ENCODE data around the gene LZIC.

The LZIC gene

DNA sequence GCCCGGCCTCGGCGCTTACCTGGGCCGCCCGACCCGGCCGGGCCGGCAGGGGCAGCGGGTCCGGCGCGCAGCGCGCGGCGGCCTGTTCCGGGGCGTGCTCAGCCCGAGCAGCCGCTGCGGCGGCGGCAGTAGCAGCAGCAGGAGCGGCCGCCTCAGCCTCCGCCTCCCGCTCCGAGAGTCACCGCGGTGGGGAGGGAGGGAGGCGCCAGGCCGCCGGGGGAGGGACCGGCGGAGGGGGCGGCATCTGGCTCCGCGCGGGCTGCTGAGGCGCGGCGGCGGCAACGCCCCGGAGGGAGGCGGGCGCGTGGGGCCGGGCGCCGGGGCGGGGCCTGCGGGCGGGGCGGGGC, 33.1 kb downstream of the LZIC start, which contains the start of gene CTNNBIP1:
TSS of gene CTNNBIP1 (minus strand) at position 194 of the 347 bp plus-strand sequence. CDS start 38,205 bp downstream, outside the sequence.
- DNase-seq: no peak

DNA sequence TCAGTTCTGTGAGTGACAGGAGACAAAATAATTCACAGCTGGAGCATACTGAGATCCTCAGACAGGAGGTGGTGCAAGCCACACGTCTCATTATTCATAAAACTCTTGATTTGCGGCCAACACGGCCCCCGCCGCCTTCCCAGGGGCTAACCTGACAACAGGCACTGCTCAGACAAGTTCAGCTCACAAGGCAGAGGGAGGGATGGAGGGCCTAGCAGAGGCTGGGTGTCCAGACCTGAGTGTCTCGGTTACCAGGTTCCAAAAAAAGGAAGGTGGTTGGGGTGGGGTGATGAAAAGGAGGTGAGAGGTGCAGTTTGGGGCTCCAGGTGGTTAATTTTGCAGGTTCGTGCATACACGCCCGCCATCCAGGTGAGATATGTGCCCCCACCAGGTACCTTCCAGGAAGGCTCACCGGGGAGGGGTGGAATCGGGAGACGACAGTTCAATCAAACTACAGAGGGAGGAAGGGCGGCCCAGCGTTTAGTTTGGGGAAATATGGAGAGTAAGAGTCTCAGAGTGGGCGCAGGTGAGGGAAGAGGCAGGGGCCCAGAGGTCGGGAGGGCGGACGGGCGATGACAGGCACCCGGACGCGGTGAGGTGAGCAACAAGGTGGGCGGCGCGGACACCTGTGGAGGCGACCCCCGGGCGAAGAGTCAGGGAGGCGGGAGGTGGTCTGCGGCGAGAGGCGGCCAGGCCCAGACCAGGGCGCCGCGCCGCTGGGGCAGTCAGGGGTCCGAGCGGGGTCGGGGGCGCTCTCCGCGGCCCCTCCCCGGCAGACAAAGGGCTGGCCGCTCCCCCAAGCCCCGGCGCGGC, 33.8 kb downstream of the LZIC start:
- DNase-seq: no peak

DNA sequence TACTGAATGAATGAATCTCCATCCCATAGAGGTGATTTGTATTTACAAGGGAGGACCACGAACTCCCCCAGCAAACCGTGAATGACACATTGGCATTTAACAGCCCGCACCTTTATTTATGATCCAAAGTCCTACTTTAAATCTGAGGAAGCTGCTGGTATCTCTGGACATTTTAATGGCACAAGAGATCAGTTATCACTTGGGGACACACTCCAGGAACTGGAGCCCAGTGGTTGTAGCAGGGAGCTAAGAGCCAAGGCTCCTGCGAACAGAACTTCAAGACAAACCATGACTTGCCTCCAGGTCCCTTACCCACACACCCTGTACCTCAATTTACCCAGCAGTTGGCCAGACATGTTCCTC, 34.3 kb downstream of the LZIC start:
- DNase-seq: no peak

DNA sequence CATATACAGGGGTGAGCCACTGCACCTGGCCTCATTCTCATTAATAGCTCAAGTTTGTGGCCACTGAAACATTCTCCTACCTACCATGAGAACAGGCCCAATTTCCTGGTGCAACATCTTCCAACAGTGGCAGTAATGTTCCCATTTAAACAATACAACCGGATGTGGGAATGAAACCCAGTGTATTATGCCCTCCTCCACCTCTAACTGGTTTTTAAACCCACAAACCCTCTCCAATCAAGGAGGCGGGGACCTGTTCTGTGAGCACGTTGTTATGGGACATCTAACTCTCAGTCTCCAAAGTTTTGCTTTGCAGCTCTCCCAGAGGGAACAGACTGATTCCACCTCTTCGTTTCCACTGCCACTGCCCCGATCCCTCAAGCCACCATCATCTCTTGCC, 35.8 kb downstream of the LZIC start:
- no peak for DNase-seq

DNA sequence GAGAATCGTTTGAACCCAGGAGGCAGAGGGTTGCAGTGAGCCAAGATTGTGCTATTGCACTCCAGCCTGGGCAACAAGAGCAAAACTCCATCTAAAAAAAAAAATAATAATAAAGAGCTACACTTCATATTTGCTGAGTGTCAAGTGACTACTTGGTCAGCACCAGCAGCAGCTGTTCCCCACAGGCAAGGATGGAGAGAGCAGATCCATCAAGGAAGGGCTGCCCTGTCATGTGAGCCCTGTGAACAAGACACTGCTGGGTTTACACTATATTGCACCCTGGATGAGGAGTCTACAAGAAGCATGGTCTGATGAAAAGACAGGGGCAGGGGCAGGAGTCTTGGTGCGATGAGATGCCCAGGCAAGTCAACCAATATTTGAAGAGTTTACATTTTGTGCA, 36.7 kb downstream of the LZIC start:
- DNase-seq: no peak

DNA sequence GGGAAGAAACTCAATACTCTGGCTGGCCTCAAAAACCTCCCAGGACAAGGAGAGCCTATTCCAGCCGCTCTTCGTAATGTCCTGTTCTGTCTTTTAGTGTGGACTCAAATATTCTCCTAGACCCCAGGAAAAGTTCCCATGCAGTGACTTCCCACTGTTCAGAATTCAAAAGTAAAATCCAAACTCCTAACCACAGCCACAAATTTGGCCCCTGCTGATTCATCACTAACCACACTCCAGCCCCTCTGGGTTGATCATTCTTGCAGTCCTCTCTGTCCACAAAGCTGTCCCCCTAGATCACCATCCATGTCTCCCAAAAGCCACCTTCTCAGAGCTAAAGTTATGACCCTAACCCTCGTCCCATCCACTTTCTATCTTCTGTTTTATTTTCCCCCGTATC, 38.2 kb downstream of the LZIC start:
- no peak for DNase-seq

DNA sequence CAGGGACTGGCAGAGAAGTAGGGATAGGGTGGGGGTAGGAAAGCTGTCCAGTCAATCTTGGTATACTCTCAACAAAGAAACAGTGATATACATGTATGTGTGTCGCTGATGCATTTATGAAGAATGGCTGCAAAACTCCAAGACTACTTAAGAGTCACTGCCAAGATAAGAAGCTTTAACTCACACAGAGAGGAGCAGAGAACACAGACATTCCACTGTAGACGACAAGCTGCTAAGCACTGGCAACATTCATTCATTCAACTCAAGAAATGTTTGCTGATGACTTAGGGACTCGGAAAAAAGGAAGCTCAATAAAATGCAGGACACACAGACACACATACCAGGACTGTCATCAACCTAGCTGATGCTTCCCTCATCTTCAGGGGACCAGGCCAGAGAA, 38.6 kb downstream of the LZIC start:
- DNase-seq: no peak

DNA sequence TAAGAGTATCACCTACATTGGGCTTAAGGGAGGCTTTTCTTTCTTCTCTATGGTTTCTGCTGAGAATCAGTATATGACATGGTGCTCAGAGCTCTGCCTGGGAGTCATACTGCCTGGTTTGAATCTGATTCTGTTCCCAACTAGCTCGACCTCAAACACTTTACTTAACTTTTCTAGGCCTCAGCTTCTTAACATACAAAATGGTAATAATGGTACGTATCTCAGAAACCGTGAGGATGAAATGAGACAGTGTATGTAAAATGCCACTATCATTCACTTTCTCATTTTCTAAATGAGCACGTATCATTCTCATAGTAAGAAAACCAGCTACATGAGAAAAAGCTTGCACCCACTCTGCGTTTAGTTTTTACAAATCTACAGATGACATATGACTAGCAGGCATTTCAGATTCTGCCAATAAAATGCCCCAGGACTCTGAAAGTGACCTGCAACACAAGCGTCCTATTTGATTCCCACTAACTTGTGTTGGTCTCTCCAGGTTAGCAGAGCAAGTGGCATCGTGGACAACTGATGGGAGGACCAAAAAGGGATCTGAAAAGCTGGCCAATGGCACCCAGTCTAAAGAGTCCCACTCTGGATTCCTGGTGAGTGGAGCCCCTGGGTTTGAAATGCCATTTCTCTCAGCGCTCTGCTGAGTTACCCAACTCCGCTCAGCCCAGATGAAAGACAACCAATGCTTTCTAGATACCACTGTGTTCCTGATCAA, 39.2 kb downstream of the LZIC start:
- no peak for DNase-seq

DNA sequence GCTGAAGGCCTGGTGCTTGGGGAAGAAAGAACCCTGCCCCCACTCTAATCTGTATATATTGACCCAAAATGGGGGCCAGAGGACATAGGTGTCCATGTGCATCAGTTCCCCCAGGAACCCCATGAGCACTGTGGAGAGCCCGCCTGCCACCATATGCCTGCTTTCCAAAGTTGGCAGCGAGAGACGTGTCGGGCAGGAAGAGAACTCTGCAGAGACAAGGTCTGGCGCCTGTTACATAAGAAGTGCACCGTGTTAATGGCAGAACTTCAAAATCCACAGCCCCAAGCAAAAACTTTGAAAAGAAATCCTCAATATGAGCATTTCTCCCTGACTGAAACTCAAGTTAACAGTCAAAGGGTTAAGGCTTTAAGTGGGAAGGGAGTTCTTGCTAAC, 41.1 kb downstream of the LZIC start:
- no peak for DNase-seq

DNA sequence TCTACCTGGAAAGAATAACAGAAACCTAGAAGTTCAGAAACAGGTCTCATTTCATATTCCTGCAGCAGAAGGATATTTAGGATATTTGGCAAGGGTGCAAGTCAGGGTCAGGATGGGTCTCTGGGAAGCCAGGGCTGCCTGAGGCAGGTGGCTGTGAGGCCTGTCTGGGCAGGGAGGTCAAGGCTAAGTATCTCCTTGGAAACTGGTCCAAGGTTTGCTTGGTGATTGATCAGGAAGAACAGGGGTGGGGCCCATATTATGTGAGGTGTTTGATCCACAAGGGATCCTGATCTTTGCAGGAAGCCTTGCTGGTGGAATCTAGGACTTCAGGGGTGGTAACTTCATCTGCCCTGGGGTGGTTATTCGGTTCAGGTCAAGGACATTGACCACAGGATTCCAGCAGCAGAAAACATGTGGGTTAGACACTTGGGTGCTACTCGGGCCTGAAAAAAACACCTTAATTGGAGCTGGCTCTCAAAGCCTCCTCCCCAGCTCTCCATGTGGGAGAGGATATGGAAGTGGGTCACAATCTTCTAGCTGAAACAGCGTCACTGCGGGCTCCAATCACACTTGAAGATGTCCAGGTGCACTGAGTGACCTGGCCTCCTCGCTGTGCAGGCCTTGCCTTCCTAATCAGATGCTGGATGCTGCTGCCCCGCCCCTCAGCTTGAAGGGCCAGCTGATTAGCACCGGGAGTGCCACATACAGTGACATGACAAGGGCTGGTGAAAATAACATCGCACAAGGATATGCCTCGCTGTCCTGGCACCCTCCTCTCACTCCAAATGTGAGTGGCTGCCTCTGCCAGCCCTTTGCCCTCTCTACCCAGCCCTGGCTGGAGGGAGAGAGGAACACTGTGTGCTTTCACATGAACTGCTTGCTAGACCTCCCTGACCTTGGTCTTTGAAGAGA, 41.8 kb downstream of the LZIC start:
- no peak for DNase-seq

DNA sequence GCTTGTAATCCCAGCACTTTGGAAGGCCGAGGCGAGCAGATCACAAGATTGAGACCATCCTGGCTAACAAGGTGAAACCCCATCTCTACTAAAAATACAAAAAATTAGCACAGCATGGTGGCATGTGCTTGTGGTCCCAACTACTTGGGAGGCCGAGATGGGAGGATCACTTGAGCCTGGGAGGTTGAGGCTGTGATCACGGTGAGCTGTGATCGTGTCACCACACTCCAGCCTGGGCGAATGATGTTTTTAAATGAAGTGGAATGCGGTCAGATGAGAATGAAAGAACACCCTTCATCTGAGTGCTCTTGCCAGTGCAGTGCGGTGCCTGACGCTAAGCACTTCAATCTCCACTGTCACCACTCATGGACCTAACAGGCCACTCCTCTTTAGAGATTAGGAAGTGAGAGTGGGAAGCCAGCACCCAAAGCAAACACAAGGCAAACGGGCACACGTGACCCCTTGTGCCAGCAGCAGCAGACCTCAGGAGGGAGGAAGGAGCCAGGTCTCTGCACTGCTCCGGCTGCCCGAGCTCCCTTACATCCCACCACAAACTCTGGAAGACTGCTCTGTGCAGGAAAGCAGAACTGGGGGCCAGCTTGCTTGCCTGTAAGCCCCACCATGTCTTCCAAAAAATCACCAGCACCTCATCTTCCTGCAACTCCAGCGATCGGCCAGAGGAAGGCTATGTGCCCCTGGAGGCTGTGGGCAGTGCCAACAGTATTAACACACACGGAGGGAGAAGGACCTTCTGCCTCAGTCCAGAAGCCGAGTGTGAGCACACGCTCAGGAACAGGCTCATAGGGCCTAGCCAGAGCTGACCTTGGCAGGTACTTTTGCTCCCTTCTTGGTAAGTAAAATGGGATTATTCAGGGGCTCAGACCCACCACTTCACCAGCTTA, 42.8 kb downstream of the LZIC start:
- DNase-seq: no peak

DNA sequence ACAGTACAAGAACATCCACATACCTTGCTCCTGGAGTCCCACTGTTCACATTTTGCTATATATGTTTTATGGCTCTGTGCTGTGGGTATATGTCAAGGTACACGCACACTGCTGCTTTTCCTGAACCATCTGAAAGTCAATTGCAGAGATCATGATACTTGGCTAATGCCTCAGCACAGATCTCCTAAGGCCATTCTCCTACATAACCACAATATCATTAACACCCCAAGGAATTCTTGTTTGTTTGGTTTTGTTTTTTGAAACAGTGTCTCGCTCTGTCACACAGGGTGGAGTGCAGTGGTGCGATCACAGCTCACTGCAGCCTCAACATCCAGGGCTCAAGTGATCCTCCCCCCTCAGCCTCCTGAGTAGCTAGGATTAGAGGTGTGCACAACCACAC, 49.1 kb downstream of the LZIC start:
- DNase-seq: no peak

DNA sequence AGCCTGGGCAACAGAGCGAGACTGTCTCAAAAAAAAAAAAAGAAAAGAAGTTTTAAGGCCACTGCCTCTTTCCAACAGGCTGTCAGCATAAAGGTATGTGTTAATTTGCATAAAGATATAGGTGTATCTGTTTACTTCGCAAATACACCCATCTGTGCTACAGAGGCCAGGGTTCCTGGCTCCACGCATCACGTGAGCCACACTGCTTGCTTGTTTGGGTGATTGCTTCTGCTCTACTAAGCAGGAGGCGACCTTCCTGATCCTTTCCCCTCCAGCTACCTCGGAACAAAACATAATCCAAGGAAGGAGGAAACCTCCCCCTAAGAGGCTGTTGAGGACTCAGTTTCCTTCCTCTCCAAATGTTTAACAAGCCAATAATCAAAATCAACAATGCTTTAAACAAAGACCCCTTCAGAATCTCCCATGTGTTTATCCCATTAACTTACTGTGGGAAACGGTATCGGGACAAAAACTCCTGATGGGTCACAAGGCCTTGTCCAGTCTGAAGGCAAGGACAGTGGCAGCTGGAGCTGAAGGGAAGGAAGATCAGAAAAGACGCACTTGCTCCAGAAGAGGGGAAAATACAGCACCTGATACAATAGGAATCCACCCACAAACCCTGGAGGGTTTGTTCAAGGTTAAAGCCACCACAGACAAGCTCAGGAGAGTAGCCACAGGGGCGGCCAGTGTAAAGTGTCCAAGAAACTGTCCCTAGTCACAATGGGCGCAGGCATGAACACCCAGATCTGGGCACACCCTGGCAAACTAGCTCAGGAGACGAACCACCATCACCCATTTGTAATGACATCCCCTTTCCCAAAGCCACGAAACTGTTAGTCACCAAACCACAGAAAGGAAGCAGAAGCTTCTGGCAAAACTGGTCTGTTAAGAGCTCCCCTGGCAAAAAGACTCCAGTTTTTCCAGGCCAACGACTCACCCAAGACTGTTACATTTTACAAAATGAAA, 50.3 kb downstream of the LZIC start:
- DNase-seq: peak; percentile 28

DNA sequence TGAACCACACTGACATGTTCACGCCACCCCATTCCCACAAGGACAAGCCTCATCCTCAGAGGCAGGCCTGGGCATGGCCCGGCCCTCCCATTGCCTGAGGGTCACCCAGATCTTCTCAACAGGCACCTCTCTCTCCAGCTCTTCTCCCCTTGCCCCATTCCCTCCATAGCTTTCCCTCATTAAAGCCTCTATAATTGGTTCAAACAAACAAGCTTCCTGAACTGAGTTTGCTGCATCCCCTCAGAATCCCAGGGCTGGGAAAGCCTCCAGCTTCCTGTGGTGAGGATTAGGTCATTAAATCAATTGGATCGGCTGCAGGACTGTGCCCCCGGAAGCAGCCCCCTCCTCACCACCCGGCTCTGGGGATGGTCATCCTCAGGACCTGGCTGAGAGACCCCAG, 52.0 kb downstream of the LZIC start:
- DNase-seq: no peak

DNA sequence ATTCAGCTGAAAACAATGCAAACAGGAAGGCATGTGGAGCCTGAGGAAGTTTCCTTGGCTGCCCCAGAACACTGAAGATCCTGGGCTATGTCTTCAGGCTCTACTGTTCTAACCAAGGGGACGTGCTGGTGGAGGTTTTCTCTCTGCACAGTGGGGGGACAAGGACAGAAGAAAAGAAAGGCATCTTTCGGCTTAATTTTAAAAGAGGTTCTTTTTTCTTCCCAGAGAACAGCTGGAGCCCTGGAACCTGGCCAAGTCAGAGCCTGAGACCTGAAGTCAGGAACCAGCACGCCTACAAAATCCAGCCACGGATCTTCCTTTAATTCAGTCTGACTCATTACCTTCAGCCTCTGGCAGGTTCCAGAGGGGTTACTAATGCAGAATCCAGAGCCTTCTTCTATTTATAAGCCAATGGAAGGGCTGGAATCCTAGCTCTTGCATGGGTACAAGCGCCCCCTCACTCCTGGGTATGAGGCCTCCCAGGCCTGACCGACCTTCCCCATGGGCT, 52.9 kb downstream of the LZIC start:
- DNase-seq: peak; percentile 65

DNA sequence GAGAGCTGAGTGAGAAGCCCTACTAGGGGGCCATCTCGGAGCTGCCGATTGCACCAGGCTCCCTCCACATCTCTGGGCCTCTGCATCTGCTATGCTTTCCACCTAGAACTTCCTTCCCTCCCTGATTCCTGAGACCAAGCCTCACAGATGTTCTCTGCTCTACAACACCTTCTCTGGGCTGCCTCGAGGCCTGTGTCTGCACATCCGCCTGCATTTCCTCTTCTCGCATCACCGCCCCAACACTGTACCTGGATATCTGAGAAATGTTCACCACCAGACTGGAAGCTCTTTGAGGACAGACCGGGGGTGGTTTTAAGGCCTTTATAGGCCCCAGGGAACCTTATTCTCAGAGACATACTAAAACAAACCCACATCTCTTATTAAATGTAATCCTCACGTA, 53.8 kb downstream of the LZIC start:
- no peak for DNase-seq

DNA sequence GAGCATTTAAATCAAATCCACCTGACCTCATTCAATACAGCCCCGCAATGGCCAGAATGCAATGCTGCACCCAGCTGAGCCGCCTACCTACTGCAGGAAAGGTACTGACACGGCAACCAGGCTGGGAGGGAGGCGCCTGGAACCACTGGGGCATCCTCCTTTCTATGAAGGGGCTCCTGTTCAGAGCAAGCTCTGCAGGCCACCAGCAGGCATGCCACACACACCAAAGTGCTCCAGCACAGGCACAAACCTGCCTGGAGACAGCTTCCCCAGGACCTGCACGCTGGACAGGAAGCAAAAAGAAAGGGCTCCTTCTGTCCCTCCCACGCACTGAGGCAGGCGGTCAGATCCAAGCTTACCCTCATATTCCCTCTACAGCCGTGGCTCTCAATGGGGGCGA, 54.3 kb downstream of the LZIC start:
- no peak for DNase-seq

DNA sequence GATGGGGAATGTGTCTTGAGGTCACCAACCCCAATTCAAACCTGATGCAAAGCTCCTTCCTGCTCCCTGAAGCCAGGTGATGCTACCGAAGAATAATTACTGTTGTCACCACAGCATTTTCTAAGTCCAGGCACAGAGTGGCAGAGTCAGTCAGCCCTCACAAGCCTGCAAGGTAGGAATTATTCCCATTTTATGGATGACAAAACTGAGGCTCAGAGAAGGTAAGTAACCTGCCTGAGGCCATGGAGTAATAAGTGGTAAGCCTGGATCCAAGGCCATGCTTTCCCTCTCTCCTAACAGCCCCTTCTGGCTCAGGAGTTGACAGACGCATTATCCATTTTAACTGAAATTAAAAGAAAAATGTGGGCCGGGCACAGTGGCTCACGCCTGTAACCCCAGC, 56.1 kb downstream of the LZIC start:
- no peak for DNase-seq

DNA sequence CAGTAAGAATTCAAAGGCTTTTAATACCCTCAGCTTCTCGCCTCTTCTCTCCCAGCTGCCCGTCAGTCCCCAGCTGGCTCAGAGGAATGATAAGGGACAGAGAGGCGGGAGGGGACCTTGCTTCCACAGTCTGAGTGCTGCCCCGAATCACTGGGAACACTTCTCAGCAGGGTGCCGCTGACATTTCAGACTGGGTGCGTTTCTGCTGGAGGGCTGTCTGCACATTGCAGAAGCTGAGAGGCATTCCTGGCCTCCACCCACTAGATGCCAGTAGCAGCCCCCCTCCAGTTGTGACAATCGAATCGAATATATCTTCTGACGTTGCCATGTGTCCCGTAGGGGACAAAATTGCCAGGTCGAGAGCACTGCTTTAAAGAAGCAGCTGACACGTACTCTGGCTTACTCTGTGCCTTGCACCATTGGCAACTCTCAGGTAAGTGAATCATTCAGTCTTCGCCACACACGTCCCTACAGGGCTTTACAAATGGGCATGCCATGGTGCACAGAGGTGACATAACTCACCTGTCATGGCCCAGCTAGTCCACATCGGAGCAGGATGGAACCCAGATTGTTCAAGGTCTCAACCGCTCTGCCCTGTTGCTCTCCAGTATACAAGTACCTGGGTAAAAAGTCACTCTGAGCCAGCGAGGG, 57.0 kb downstream of the LZIC start:
- no peak for DNase-seq

DNA sequence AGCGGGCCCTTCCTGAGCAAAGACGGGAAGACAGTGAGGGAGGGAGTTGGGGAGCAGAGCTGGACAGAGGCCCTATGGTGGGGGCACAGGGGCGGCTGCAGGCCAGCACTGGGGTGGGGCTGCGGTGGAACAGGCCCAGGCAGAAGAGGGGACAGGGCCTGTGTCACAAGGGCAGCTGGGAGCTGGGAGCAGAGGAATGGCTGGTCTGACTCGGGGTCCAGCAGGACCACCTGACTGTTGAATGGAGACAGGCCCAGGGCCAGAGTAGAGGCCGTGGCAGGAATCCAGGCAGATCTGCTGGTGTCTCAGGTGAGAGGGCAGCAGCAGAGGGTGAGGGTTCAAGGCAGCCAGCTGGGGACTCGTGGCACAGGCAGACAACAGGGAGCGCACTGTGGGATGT, 58.4 kb downstream of the LZIC start:
- no peak for DNase-seq
